VCaP (cell line): ENCODE measurements around the gene PRR33.

ENCODE experiments used
- H3K27ac ChIP-seq: fragments of 450-650 bp; 2 replicates; pipeline ENCODE4 v1.5.1; 2017
- TF ChIP-seq, protein P1 (sequence below): fragments of 450-650 bp; conservative IDR thresholded peaks from 2 replicates; pipeline ENCODE4 v1.5.1; 2017; ENCODE audit warnings: mild to moderate bottlenecking, moderate library complexity

Gene PRR33

DNA sequence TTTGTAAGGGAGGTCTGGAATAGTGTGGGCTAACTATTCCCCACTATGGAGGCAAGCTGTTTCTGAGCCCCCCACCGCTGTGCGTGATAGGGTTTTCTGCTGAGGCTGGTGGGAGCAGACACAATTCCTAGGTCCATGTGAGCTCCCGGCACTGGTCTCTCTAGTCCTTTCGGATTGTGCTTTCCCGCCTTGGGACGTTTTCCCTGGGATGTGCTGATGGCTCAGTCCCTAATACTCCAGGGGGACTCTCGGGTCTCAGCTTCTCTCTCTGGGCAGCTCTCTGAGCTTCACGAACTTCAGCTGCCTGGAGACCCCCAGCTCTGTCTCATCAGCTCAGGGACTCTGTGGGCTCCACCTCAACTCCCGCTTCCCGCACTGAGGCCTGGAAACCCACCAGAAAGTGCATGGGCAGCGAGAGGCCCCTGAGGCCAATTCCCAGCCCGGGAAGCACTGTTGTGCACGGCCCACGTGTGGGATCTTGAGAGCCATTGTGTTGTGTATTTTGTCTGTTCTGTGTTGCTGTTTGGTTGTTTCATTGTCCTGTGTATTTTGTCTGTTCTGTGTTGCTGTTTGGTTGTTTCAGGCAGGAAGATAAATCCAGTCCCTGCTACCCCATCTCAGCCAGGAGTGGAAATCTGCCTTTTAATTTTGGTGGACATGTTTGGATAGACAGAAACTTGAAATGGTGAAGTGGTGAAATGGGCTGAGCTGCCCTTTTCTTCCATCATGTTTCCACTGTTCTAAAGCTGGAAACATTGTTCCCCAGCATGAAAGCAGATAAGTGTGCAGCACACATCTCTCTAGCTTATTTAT is 15.1 kb upstream of the PRR33 start:
- no peak overlapping the region for H3K27ac ChIP-seq
- TF ChIP-seq, protein P1, sequence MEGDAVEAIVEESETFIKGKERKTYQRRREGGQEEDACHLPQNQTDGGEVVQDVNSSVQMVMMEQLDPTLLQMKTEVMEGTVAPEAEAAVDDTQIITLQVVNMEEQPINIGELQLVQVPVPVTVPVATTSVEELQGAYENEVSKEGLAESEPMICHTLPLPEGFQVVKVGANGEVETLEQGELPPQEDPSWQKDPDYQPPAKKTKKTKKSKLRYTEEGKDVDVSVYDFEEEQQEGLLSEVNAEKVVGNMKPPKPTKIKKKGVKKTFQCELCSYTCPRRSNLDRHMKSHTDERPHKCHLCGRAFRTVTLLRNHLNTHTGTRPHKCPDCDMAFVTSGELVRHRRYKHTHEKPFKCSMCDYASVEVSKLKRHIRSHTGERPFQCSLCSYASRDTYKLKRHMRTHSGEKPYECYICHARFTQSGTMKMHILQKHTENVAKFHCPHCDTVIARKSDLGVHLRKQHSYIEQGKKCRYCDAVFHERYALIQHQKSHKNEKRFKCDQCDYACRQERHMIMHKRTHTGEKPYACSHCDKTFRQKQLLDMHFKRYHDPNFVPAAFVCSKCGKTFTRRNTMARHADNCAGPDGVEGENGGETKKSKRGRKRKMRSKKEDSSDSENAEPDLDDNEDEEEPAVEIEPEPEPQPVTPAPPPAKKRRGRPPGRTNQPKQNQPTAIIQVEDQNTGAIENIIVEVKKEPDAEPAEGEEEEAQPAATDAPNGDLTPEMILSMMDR = no peak

DNA sequence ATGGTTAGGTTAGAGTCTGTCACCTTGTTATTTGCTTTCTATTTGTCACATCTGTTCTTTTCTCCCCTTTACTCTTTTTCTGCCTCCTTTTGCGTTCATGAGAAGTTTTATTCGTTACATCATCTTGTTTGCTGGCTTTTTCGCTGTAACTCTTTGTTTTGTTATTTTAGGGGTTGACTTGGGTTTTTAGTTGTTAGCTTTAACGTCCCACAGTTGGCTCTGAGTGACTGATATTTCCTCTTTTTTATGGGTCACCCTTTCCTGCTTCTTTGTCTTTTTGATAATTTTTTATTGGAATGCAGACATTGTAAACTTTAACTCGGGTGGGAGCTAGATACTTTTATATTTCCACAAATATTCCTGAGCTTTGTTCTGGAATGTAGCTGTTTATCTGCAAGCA is 14.5 kb upstream of the PRR33 start:
- TF ChIP-seq, protein P1 = no peak
- H3K27ac ChIP-seq = no peak overlapping the region

DNA sequence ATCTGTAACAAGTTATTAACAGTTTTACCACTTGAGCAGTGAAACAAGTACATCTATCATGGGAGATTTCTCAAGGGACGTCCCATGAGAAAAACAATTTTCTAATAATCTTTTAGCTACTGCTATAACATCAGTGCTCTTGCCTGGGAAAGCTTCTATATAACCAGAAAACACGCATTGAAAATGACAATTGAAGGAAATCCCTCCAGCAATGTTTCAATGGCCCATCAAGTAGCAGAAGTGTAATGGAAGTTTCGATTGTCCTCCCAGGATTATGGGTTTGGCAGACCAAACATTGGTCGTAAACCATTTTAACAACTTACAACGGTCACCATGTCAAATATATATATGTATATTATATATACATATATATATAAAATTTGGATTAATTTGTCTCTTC is 8.0 kb upstream of the PRR33 start:
- TF ChIP-seq, protein P1 = no peak
- H3K27ac ChIP-seq = no peak overlapping the region

DNA sequence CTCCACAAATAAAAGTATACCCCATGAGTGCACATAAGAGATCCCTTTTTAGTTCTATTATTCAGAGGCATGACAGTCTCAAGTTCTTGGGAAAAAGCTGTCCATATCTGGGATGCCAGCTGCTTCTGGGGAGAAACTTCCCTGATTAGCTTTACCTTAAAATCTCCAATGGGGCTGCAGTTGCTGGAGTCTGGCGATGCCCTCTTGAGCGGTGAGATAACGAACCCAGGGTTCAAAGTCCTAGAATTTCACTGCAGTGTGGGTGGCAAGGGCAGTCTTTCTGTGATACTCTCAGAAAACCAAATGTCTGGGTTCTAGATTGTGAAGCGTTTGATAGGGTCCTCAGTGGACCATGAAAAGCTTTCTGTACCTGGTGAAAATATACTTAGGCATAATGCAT is 7.4 kb upstream of the PRR33 start:
- H3K27ac ChIP-seq = no peak overlapping the region
- TF ChIP-seq, protein P1 = no peak

DNA sequence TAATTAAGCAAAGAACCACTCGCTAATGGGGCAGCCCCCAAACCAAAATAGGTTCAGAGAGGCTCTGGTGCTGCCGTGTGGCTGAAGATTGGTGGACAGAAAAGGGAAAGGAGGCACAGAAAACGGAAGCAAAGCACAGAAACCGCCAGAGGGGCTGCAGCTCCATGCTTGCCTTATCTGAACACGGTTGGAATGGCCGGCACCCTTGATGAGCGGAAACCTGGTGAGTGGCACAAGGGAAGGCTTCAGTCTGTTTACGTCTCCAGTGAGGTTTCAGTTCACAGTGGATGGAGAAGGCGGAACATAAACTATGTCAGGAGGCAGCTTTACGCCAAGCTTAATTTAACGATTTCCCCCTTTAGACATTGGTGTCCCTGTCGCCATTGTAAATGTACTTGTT is 5.2 kb upstream of the PRR33 start:
- no peak overlapping the region for H3K27ac ChIP-seq
- TF ChIP-seq, protein P1 = no peak

DNA sequence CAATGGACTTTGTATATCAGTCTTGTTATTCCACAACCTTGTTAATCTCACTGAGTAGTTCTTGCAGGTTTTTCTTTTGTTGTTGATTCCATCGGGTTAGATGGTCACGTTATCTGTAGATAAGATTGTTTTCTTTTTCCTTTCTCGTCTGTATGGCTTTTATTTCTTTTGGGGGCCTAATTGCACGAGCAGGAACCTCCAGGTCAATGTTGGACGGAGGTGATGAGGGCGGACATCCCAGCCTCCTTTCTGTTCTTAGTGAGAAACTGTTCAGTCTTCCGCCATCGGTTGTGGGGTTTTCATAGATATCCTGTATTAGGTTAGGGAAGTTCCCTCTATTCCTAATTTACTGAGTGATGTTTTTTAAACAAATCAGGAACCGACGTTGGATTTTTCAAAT is 4.8 kb upstream of the PRR33 start:
- no peak overlapping the region for H3K27ac ChIP-seq

DNA sequence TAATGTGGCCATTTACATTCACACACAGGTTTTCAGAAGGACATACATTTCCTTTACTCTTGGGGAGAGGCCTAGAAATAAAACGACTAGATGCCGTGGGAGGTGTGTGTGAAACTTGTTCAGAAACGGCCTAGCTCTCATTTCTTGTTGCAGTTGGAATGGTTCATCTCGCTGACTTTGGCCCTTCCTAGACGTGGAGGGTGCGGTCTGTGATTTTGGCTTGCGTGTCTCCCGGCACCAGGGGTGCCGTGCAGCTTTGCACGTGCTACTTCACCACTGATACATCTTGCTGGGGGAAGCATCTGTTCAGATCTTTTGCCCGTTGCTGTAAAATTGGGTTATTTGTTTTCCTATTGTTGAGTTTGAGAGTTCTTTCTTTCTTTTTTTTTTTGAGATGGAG is 3.1 kb upstream of the PRR33 start:
- TF ChIP-seq, protein P1 = no peak
- no peak overlapping the region for H3K27ac ChIP-seq

More for the DNA sequence above, 4.8 kb upstream of the PRR33 start:
- TF ChIP-seq, protein P1 = no peak
